NCI-H1092 treated with DMSO at 0.1 percent for 48 hours (cell line): ENCODE results near the gene MBD4.
"Not testable (repeated sequence)": the region's sequence is repeated elsewhere in the genome, so short reads cannot be mapped to it uniquely, and the experiment has no call there.

Source experiments
- DNase-seq: peaks from one replicate; lab custom pipeline; 2025; lab: John Stamatoyannopoulos, UW

The MBD4 gene

DNA sequence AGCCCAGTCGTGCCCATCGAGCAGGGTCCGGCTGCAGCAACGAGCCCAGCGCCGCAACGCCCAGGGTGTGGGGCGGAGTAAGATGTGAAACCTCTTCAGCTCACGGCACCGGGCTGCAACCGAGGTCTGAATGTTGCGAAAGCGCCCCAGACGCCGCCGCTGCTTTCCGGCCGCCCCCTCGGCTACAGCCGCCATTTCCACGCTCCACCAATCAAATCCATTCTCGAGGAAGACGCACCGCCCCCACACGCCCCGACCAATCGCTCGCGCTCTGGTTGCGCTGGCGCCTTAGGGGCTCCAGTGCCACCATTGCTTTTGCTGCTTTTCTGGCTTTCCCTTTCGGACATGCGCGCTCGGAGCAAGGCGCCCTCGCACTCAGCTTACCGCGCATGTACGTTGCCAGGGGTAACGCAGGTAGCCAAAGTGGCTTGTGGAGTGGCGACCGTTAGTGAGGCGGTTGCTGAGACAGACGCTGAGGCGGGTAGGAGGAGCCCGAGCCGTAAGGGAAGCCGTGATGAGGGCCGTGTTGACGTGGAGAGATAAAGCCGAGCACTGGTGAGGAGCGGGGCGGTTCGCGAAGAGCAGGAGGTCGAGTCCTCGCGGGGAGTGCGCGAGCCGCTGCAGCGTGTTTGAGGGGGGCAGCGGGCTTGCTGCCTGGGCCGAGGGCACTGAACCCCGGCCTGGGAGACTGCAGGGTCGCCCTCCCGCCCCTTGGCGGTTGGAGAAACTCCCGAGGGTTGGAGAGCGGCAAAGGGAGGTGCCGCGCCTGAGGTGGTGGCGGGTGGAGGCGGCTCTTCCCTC lies at the start of gene MBD4, which contains the start of gene IFT122:
TSS of gene MBD4 (minus strand) at position 132 of the 801 bp plus-strand sequence. CDS start at position 17, 115 bp downstream.
TSS of gene IFT122 (plus strand) at position 408 of the 801 bp plus-strand sequence. CDS start at position 515, 107 bp downstream.
- DNase-seq = peak; percentile 99

DNA sequence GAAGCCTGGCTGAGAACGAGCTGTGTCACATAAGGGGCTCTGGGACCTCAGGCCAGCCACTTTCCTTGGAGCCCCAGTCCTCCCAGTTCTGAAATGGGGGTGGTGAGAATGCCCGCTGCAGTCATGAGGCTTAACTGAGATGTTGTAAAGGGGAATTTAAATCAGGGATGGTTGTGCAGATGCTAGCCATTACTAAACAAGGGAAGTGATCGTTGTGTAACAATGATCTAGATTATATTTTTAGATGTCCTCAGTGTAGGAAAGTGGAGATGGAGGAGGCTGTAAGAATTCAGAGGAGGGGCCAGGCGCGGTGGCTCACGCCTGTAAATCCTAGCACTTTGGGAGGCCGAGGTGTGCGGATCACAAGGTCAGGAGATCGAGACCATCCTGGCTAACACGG lies 49.5 kb upstream of the MBD4 start:
- not testable (repeated sequence) for DNase-seq

DNA sequence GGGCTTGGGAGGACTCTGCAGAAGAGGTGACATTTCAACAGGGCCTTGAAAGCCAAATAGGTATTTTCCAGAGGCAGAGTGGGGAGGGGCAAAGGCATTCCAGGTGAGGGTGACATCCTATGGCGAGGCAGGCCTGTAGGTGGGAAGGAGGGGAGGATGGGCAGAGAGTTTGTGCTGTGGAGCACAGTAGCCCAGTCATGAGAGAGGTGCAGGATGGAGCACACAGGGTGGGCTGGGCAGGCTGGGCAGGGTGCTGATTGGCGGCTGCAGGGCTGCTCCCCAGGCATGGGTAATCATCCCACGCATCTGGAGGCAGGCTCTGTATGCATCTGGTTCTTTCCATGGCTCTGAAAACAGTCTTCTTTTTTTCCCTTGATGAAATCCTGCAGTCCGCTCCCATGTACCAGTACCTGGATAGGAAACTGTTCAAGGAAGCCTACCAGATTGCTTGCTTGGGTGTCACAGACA lies 48.2 kb upstream of the MBD4 start:
- not testable (repeated sequence) for DNase-seq

DNA sequence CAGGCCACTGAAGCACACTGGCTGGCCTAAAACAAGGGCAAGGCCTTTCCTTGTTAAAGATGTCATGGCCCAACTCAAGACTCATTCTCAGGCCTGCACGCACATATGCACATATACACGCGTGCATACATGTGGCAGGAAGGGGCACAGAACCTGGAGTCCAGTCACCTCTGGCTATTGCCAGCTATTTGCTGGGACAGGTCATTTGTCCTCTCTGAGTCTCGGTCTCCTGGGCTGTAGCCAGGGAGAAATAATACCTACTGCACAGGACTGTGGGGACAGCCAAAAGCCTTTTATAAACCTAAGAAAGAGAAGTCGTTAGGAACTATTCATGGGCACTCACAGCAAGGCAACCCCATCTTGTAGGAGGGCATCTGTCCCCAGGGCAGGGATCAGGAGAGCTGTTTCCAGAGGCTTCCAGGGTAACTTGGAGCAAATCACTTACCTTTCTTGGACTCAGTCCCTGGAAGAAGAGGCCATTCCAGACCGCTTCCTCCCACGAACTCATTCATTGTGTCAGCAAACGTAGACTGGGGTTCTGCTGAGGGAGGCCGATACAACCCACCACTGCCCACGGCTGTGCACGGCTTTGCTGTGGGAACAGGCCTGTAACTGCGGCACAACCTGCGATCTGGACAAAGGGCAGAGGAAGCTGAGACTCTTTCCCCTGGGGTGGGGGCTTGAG lies 47.6 kb upstream of the MBD4 start:
- no peak for DNase-seq

DNA sequence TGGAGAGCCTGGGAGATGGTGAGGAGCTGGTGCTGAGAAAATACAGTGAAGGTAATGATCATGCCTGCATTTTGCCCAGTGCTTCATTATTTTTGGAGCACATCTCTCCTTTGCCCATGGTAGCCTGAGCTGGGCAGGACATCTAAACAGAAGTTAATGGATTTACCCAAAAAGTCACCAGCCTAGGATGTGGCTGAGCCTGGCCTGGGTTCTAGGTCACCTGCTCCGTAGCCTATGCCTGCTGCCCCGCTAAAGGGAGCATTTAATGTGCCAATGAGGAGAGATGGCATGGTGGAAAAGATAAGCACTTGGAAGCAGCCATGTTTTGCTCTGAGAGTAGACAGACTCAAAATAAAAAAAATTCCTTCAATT lies 46.9 kb upstream of the MBD4 start:
- DNase-seq = no peak

DNA sequence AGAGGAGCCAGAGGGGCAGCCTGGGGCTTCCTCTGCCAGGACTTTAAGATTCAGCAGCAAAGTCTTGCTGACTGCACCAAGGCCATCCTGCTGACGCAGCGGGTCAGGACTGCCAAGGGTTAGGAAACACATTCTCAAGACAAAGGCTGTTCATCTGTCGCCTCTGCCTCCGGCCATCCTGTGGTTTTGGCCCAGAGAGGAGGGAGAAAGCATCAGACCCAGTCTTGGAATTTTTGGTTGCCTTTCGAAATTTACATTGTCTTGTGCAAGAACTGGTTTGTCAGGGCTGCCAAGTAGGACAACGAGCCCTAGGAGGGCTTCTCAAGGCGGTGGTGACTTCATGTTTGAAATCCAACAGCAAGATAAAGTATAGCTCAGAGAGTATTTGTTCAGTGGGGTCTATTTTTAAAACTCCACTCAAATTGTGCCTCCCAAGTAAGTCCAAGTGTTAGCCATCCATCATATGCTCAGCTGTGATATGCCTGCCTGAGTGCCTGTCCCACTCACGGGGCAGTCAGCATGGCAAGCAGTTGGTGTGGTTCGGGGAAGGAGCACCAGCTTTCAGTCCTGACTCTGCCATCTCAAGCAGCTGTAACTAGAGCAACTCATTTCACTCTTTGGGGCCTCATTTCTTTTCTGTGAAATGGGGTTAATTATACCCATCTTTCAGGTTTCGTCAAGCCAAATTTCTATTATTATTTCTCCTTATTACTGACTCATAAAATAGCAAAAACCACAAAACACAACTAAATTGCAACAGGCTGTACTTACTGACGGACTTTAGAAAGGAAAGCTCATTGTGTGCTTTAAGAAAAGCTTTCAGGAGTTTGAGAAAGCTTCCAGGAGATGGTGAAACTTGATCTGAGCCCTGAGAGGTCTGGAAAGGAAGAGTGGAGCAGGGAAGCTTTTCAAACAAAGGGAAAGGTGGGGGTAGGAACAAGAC lies 46.2 kb upstream of the MBD4 start:
- no peak for DNase-seq

DNA sequence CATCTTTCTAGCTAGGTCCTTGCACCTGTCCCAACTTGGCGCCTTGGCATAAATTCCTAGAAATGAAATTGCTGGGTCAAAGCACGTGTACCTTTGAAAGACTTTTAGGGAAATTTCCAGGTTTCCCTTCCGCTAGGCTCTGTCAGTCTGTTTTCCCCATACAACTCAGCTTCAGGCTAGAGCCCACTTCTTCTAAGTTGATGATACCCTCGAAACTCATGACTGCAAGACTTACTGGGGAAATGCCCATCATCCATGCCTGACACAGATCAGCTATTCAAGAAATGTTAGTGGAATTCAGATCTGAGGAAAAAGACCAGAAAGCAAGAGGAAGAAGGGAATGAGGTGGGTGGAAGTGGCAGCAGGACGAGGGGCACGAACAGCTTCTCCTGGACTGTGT lies 45.4 kb upstream of the MBD4 start:
- DNase-seq = not testable (repeated sequence)

DNA sequence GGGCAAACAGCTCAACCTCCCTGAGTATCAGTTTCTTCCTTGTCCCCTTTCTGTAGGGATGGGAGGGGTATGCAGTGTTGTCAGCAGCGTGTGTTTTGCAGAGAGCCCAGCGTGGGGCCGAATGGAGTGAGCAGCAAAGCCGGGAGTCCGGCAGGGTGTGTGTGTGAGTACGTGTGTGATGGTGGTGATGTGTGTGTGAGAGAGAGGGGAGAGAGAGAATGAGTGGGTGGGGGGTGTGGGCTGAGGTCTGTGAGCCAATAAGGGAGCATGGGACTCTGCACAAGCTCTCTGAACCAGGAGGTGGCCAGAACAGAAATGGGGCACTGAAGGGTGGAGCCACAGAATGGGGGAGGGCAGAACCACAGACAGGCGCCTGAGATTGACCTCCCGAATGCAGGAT lies 44.1 kb upstream of the MBD4 start:
- DNase-seq = no peak

DNA sequence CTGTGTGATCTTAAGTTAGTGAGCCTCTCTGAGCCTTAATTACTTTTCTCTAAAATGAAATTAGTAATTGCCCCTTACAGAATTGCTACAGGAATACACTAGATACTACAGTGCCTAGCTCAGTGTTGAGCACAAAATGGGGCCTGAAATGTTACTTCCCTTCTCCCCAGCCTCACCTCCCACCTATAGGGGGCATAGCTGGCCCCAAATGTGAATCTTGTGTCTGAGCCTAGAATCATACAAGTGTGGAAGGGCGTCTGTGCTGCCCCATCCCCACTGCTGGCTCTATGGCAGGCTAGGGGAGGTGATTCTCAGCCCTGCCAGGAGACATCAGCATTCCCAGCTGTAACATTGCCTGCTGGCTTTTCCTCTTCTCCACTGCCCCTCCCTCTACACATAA lies 43.0 kb upstream of the MBD4 start:
- DNase-seq = no peak

DNA sequence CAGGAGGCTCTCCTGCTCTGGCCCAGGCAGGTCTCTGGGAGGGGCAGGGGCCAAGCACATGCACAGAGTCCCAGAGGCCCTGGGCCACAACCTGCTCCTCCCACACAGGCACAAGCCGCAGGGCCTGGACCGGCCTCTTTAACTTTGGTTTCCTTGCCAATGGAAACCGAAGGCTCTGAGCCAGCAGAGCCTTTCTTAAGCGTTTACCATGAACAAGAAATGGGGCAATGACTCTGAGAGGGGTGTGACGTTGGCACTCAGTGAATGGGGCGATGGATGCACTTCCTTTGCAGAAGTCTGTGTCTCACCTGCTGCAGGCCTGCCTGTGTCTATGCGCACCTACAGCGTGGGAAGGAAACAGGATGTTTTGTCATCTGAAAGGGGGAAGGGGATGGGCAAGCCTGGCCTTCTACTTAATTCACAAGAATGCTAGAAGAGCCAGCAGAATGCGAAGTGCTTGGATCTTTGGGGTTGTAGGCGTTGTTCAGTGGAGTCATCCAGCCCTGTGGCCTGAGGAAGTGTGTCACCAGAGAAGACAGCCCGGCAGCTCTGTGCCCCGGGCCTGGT lies 42.1 kb upstream of the MBD4 start:
- DNase-seq = no peak

DNA sequence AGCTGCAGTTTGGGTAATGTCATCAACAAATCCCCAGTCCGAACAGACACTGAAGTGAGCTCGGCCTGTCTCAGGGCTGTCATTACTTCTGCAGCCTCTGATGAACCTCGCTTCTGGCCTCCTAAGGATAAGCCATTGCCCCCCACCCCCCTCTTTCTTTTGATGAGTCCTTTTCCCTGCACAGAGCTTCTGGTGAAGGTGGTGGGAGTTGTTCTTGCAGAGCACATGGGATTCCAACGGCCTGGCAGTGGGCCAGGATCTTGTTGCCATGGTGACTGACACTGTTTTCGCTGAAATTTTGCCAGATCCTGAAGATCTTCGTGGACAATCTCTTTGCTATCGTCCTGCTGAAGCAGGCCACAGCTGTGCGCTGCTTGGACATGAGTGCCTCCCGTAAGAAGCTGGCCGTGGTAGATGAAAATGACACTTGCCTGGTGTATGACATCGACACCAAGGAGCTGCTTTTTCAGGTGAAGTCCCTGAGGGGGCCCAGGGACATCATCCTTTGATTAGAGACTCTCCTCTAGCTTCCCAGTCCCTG lies 41.5 kb upstream of the MBD4 start:
- DNase-seq = not testable (repeated sequence)

DNA sequence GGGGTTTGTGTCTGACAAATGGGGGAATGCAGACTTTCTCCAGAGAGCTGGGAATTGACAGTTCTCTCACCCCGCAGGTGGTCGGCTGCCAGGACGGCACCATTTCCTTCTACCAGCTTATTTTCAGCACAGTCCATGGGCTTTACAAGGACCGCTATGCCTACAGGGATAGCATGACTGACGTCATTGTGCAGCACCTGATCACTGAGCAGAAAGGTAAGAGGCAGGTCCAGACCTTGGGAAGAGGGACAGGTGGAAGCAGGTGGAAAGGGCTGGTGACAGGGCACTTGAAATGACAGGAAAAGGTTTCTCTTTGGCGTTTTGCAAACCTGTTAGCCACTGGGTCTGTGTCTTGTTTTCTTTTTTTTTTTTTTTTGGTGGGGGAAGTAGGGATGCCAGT lies 36.8 kb upstream of the MBD4 start:
- no peak for DNase-seq

DNA sequence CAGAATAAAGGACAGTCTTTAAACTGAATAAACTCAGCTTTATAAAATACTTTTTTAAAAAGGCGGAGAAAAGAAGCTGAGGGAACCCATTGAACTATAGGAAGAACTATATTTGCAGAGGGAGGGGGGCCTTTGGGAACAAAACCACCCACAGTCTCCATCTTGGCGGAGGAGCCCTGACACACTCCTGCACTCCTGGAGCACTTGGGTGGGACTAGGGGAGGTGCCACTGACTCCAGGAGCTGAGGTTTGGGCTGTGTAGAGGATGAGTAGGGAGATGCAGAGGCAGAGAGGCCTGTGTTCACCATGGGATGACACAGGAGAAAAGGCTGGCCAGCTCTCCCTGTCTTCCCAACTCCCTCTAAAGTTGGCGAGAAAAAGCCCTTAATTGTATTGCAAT lies 36.1 kb upstream of the MBD4 start:
- no peak for DNase-seq

DNA sequence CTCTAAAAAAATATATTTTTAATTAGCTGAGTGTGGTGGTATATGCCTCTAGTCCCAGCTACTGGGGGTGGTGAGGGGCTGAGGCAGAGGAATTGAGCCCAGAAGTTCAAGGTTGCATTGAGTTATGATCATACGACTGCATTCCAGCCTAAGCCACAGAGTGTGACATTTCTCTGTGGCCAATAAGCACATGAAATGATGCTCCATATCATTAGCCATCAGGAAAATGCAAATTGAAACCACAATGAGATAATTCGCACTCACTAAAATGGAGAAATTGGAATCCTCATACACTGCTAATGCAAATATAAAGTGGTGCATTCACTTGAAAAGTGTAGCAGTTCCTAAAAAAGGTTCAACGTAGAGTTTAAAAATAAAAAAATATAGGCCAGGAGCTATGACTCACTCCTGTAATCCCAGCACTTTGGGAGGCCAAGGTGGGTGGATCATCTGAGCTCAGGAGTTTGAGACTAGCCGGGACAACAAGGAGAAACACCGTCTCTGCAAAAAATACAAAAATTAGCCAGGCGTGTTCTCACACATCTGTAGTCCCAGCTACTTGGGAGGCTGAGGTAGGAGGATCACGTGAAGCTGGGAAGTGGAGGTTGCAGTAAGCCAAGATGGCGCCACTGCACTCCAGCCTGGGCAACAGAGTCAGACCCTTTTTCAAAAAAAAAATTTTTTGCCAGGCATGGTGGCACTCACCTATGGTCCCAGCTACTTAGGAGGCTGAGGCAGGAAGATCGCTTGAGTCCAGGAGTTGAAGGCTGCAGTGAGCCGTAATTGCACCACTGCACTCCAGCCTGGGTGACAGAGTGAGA lies 35.4 kb upstream of the MBD4 start:
- no peak for DNase-seq

DNA sequence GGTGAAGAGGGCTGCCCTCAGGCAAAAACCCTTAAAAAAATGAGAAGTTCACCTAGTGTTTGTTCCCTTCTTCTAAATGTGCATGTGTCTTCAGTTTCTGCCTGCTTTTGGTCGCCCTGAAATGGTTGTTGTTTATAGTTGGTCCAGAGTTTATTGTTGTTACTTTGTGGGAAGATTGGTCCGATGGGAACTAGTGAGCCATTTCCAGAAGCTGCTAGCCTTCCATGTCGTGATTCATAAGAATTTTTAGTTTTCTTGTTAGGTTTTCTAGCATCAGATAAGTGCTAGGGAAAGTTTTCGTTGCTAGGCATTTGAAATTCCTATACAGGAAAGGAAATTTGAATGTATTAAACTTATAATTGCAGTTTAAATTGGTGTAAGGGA lies 34.0 kb upstream of the MBD4 start:
- no peak for DNase-seq

DNA sequence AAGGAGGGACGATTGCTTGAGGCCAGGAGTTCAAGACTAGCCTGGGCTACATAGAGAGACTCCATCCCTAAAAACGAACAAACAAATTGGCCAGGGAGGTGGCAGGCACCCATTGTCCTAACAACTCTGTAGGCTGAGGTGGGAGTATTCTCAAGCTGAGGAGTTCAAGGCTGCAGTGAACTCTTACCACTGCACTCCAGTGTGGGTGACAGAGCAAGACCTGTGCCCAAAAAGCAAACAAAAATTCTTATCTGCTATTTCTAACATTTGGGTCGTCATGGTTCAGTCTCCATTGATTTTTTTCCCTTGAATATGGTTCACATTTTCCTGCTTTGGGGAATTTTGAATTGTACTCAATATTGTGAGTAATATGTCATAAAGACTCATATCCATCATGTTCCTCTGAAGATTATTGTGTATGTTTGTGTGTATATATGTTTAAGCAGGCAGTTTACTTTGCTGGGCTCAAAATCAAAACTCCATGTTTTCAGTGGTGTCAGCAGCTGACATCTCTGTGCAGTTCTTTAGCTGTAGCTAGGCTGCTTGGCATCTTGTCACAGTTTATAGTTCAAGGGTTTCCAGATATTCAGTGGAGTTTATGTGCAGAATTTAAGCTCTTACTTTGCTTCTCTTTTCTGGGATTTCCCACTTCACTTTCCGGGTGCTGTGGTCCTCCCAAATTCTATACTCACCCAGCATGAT lies 33.5 kb upstream of the MBD4 start:
- no peak for DNase-seq

DNA sequence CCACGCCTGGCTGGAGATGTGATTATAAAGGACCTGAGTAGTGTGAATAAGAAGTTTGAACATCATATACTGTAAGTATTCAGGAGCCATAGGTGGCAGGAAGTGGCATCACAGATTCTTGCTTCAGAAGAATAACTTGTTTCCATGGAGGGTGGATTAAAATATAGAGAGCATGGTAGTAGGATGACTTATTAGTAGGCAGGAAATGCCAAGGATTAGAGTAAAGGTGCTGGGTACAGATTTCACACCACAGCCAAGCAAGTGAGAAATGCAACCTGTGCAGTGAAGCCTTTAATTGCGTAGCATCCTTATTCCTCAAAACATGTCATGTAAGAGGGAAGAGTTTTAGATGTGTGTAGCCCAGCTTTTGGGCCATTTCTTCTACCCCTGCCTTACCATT lies 31.1 kb upstream of the MBD4 start:
- DNase-seq = no peak

DNA sequence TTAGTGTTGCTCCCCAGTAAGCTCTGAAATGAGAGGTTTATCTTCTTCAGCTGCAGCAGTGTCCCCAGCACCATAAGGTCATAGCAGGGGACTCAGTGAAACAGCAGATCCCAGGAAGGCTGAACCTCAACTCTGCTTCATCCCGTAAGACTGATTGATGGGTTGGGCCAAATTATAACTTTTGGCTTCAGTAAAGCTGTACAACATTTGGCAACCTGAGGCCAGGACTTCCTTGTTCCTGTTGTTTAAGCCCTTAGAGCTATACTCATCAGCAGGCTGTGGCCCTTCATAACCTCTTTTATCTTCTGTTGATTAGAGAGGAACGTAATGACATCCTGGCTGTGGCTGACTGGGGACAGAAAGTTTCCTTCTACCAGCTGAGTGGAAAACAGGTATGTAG lies 29.3 kb upstream of the MBD4 start:
- no peak for DNase-seq

DNA sequence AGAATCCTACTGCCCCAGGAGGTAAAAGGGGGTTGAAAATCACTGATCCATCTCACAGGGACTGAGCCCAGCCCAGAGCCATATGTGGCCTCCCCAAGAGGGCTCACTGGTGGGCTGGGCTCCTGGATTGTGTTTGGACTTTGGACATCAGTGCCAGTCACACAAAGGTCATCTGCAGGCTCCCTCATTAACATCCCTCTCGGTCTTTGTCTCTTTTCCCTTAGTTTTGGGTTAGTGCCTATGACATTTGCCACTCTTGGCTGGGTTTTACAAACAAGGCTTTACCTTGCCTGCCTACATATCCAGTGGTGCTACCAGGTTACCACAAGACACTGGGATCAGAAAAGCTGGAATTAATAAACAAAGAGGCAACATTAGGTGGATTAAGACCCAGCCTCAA lies 28.2 kb upstream of the MBD4 start:
- no peak for DNase-seq

DNA sequence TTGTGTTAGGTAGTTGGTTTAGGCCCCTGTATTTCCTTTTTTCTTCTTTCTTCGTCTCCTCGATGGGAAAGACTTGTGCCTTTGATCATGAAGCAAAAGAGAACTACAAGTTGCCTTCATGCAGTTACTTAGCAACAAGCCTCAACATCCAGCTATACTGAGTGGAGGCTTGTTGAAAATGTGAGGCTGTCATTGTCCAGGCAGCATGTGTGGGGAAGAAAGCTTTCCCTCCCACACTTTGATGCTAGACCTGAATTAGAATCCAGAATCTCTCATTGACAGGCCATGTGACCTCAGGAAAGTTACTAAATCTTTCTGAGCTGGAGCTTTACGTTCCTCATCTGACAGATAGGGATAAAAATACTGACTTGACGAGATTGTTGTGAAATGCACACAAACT lies 24.0 kb upstream of the MBD4 start:
- DNase-seq = no peak
